ENCODE measurements around the gene ATP2B3.

ATP2B3 gene

GRCh38 chrX:153490217-153490930 lies 27.1 kb upstream of the ATP2B3 start:
- no peak for DNase-seq

GRCh38 chrX:153491351-153491914 lies 26.0 kb upstream of the ATP2B3 start:
- DNase-seq, result no peak

- DNase-seq, result no peak
Observed at GRCh38 chrX:153491918-153492317, 25.5 kb upstream of the ATP2B3 start.

GRCh38 chrX:153492543-153492942 lies 24.9 kb upstream of the ATP2B3 start:
- DNase-seq, result no peak

- DNase-seq, result no peak
Observed at GRCh38 chrX:153493085-153493484, 24.4 kb upstream of the ATP2B3 start.

- DNase-seq, result no peak
Observed at GRCh38 chrX:153494061-153494460, 23.4 kb upstream of the ATP2B3 start.

- no peak for DNase-seq
Observed at GRCh38 chrX:153494541-153495361, 22.7 kb upstream of the ATP2B3 start, which contains the start of gene BGN. Gene BGN (plus strand): TSS chrX:153494980. CDS start chrX:153504632, 9,652 bp downstream.

- DNase-seq, result no peak
Observed at GRCh38 chrX:153495362-153495751, 22.1 kb upstream of the ATP2B3 start.

- no peak for DNase-seq
Observed at GRCh38 chrX:153495903-153496589, 21.4 kb upstream of the ATP2B3 start.

GRCh38 chrX:153496590-153496959 lies 20.9 kb upstream of the ATP2B3 start:
- DNase-seq, result no peak

- DNase-seq, result no peak
Observed at GRCh38 chrX:153498453-153498852, 19.0 kb upstream of the ATP2B3 start.

GRCh38 chrX:153499341-153499740 lies 18.1 kb upstream of the ATP2B3 start:
- DNase-seq, result no peak

- DNase-seq, result no peak
Observed at GRCh38 chrX:153499876-153500275, 17.6 kb upstream of the ATP2B3 start.

GRCh38 chrX:153500676-153501280 lies 16.7 kb upstream of the ATP2B3 start:
- DNase-seq, result no peak

GRCh38 chrX:153501530-153501929 lies 15.9 kb upstream of the ATP2B3 start:
- DNase-seq, result no peak

GRCh38 chrX:153502131-153502530 lies 15.3 kb upstream of the ATP2B3 start:
- DNase-seq, result no peak

- no peak for DNase-seq
Observed at GRCh38 chrX:153502796-153503195, 14.6 kb upstream of the ATP2B3 start.

GRCh38 chrX:153504445-153505016 lies 12.9 kb upstream of the ATP2B3 start:
- no peak for DNase-seq

GRCh38 chrX:153505361-153505760 lies 12.1 kb upstream of the ATP2B3 start:
- DNase-seq, result no peak

GRCh38 chrX:153507484-153508178 lies 9.8 kb upstream of the ATP2B3 start:
- peak; percentile 41 for DNase-seq

- no peak for DNase-seq
Observed at GRCh38 chrX:153509592-153509991, 7.8 kb upstream of the ATP2B3 start.

- DNase-seq, result no peak
Observed at GRCh38 chrX:153510383-153510782, 7.1 kb upstream of the ATP2B3 start.
